ENCODE data around the gene VSIG4.

Gene VSIG4

GRCh38 chrX:66014556-66014955 is 25.3 kb downstream of the VSIG4 start:
- H3K27ac ChIP-seq = no peak overlapping the region
- no peak for TF ChIP-seq CTCF (IDR thresholded peaks at IDR 0.05)
- TF ChIP-seq ZFX (IDR thresholded peaks at IDR 0.05; ENCODE audit: borderline replicate concordance) = no peak

GRCh38 chrX:66014084-66014483 is 25.8 kb downstream of the VSIG4 start:
- TF ChIP-seq CTCF (IDR thresholded peaks at IDR 0.05) (no peak), ZFX (IDR thresholded peaks at IDR 0.05; ENCODE audit: borderline replicate concordance) (no peak)

GRCh38 chrX:66013194-66013816 is 26.6 kb downstream of the VSIG4 start:
- H3K27ac ChIP-seq = no peak overlapping the region
- TF ChIP-seq ZFX (IDR thresholded peaks at IDR 0.05; ENCODE audit: borderline replicate concordance) = no peak
- TF ChIP-seq CTCF (IDR thresholded peaks at IDR 0.05) = no peak

More at GRCh38 chrX:66014084-66014483, 25.8 kb downstream of the VSIG4 start:
- no peak overlapping the region for H3K27ac ChIP-seq

GRCh38 chrX:66012094-66012534 is 27.8 kb downstream of the VSIG4 start:
- no peak for TF ChIP-seq CTCF (IDR thresholded peaks at IDR 0.05)
- TF ChIP-seq ZFX (IDR thresholded peaks at IDR 0.05; ENCODE audit: borderline replicate concordance) = no peak
- no peak overlapping the region for H3K27ac ChIP-seq

GRCh38 chrX:66009231-66009845 is 30.5 kb downstream of the VSIG4 start:
- no peak overlapping the region for H3K27ac ChIP-seq
- TF ChIP-seq ZFX (IDR thresholded peaks at IDR 0.05; ENCODE audit: borderline replicate concordance) (no peak), CTCF (IDR thresholded peaks at IDR 0.05) (no peak)

GRCh38 chrX:66008328-66008970 is 31.4 kb downstream of the VSIG4 start:
- H3K27ac ChIP-seq = no peak overlapping the region

GRCh38 chrX:66007851-66008250 is 32.0 kb downstream of the VSIG4 start:
- TF ChIP-seq CTCF (IDR thresholded peaks at IDR 0.05) = no peak
- no peak for TF ChIP-seq ZFX (IDR thresholded peaks at IDR 0.05; ENCODE audit: borderline replicate concordance)
- H3K27ac ChIP-seq = no peak overlapping the region

More at GRCh38 chrX:66008328-66008970, 31.4 kb downstream of the VSIG4 start:
- no peak for TF ChIP-seq ZFX (IDR thresholded peaks at IDR 0.05; ENCODE audit: borderline replicate concordance)

Measured in 22Rv1 (cell line).